ENCODE measurements around the gene FAN1.
A peak's percentile ranks its signal among the peaks of the same experiment; 100 is the strongest.

DNA sequence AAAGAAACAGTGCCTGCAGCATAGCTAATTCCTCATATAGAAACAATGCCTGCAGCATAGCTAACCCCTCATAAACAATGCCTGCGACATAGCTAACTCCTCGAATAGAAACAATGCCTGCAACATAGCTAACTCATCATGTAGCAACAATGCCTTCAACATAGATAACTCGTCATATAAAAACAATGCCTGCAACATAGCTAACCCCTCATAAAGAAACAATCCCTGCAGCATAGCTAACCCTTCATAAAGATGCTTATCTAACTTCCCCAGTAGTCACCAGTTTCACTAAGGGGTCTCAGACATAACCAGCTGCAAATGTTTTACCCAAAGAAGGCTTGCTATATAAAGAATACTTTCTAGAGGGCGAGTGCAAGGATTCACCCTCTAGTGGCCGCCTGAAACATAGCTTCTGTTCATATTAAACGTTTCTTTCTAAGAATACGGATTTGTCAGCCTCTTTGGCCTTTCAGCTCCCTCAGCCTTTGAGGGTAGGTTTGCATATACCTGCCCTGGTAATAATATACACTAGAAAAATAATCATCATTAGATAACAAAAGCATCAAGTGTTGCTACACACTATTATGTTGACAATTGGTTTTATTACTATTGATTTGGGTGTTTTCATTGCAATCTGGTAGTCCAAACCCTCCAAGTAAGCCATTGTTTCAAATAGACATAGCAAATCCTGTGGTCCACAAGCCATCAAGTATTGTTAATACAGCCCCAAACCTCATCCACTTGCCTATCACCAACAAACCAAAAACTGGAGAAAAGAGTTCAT lies 44.4 kb upstream of the FAN1 start:
- TF ChIP-seq, protein P1, sequence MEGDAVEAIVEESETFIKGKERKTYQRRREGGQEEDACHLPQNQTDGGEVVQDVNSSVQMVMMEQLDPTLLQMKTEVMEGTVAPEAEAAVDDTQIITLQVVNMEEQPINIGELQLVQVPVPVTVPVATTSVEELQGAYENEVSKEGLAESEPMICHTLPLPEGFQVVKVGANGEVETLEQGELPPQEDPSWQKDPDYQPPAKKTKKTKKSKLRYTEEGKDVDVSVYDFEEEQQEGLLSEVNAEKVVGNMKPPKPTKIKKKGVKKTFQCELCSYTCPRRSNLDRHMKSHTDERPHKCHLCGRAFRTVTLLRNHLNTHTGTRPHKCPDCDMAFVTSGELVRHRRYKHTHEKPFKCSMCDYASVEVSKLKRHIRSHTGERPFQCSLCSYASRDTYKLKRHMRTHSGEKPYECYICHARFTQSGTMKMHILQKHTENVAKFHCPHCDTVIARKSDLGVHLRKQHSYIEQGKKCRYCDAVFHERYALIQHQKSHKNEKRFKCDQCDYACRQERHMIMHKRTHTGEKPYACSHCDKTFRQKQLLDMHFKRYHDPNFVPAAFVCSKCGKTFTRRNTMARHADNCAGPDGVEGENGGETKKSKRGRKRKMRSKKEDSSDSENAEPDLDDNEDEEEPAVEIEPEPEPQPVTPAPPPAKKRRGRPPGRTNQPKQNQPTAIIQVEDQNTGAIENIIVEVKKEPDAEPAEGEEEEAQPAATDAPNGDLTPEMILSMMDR (IDR thresholded peaks at IDR 0.05) = peak in 2 of 3 experiments; percentile 25 to 33
- no peak for TF ChIP-seq POLR2AphosphoS5 (IDR thresholded peaks at IDR 0.05; ENCODE audit: insufficient read depth in 1 of 2, low read depth in 1 of 2)
- no peak for TF ChIP-seq POLR2A (IDR thresholded peaks at IDR 0.05)

Measured in vagina (tissue), 2 donors.